Non-pigmented ciliary epithelial cell (primary cell): Measurements from ENCODE around the gene MME.
"Not testable (repeated sequence)": the region's sequence is repeated elsewhere in the genome, so short reads cannot be mapped to it uniquely, and the experiment has no call there.

Experiments
- DNase-seq: peaks from one replicate; pipeline ENCODE4 v3.0.0-alpha.2; 2010; ENCODE audit warnings: low read depth

Gene MME

GRCh38 chr3:155194973-155195957 lies 115.1 kb downstream of the MME start:
- no peak for DNase-seq

GRCh38 chr3:155196131-155197021 lies 116.3 kb downstream of the MME start:
- no peak for DNase-seq

DNA sequence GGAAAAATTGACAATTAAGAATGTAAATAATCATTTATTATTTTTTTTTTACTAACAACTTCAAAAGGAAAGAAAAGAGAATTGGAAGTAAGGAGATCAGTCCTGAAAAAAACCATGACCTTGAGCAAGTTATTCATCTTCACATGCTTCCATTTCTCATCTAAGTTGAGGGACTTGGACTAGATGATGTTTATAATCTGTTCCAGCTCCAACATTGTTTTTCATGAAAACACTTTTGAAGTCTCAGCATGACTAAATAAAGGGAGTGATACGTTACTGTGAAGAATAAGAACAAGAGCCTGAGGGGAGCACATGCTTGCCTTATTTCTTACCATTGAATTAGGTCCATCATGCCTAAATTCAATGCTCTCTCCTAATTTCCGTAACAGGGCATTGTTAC lies 117.7 kb downstream of the MME start:
- DNase-seq: no peak

DNA sequence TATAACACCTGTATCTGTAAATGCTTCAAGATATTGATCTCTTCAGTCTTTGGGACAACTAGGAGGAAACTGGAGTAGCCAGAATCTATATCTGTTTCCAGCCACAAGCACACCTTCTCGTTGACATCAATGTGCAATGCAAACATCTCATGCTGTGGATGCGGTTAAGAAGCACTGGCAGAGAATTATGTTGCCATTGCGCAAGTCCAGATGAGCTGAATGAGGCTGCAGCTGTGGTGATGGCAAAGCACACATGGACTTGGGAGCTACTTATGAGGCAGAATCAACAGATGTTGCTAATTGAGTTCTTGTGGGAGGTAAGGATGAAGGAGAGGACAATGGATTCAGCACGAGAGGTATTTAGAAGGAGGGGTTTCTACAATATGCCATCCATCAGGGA lies 122.5 kb downstream of the MME start:
- DNase-seq: peak; percentile 34

DNA sequence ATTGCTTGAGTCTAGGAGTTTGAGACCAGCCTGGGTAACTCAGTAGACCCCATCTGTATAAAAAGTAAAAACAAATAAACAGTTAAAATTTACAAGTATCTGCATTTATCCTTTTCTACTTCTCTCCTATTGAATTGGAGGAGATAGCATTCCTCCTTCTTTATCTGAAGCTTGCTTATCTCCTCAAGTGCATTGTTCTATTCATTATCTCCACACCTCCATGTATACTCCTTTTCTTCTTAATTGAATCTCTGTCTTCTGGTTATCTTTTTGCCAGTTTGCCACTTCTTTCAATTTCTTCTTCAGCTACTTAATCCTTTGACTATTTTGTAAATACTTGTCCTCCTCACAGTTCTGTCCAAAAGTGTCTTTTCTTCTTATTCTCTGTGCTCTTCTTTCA lies 124.7 kb downstream of the MME start:
- no peak for DNase-seq

- DNase-seq: no peak
These were observed 128.2 kb downstream of the MME start for GRCh38 chr3:155208183-155208800.

DNA sequence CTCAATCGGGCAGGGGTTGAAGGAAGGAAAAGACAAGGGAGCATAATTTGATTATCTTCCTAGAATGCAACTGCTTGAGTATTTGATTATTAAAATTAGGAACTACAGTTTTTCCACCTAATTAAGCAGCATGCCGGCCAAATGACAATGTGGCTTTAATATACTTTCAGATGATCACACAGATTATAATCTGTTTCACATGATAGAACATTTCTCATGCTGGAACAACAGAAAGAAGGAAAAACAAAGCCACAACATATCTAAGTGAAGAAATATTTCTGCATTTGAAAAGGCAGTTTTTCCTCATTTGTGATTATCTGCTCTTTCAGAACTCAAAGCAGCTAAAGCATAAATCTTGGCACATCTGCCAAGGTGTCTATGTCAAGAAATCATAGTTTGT lies 130.6 kb downstream of the MME start:
- DNase-seq: no peak

GRCh38 chr3:155211266-155211665 lies 131.1 kb downstream of the MME start:
- DNase-seq: no peak

- DNase-seq: no peak
These were observed 131.8 kb downstream of the MME start for GRCh38 chr3:155211940-155212339.

DNA sequence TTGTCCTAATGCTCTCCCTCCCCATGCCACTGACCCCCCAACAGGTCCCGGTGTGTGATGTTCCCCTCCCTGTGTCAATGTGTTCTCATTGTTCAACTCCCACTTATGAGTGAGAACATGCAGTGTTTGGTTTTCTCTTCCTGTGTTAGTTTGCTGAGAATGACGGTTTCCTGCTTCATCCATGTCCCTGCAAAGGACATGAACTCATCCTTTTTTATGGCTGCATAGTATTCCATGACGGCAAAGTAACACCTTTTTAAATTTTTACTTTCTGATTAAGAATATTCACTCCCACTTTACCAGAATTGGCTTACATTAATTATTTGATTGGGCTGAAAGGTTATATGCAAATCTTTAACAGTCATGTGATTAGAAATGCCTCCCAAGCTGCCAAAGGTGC lies 135.9 kb downstream of the MME start:
- not testable (repeated sequence) for DNase-seq

- no peak for DNase-seq
These were observed 137.5 kb downstream of the MME start for GRCh38 chr3:155217591-155217990.

GRCh38 chr3:155218462-155218861 lies 138.3 kb downstream of the MME start:
- no peak for DNase-seq

GRCh38 chr3:155219106-155219505 lies 139.0 kb downstream of the MME start:
- DNase-seq: no peak

- no peak for DNase-seq
These were observed 145.3 kb downstream of the MME start for GRCh38 chr3:155225417-155225816.

- DNase-seq: no peak
These were observed 147.0 kb downstream of the MME start for GRCh38 chr3:155227141-155227540.

DNA sequence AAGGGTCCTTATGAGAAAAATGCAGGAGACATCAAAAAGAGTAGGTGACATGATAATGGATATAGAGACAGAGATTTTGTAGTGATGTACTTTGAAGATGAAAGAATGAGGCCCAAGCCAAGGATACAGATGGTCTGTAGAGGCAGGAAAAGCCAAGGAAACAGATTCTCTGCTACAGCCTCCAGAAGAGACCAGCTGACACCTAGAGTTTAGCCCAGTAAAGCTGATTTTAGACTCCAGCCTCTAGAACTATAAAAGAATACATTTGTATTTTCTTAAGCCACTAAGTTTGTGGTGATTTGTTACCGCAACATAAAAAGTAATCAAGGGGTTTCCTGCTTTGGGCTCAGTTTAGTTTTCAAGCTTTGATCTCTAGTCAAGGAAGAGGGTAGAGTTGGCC lies 148.6 kb downstream of the MME start:
- DNase-seq: no peak

GRCh38 chr3:155229086-155229485 lies 149.0 kb downstream of the MME start:
- no peak for DNase-seq

DNA sequence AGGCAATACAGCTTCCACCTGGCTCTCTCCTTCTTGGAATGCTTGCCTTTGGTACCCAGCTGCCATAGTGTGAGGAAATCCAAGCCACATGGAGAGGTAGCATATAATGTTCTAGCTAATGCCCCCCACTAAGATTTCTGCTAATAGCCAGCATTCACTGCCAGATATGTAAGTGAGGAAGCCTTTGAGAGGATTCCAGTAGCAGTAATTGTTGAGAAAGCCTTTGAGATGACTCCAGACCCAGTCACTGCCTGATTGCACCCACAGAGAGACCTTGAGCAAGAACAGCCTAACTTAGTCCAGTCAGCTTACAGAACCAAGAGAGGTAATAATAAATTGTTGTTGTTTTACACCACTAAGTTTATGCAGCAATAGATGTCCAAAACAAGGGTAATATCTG lies 150.3 kb downstream of the MME start:
- no peak for DNase-seq

DNA sequence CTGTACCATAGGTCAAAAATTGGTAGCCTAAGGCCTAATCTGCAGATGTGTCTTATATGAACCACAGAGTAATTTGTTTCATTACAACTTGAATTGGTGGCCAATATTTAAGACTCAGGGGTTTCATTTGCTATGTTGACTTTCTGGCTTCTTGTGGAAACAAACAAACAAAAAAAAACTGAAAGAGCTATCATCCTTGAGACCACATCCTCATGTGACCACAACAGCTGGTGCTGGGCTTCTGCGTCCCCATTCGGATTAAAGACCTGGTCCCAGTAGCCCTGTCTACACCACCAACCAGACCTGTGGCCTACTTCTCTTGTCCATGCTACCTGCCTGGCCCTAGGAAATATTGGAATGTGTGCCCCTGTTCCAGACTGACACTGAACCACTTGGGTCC lies 151.7 kb downstream of the MME start:
- DNase-seq: no peak

DNA sequence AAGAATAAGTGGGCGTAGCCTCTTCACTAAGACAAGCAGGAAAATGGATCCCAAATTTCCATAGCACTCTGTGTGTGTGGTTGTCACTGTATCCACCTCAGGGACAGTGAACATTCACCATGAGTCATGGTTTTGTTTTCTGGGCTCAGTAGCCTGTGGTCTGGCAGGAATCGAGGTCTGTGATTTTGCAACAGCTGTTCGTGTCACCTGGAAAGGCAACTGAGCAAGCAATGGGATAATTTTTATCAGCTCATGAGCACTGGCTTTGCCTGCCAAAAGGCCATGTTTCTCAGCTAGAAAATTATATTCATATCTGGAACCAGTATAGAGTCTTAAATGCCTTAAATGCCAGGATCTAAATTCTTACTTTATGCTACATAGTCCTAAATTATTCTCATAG lies 152.5 kb downstream of the MME start:
- peak; percentile 73 for DNase-seq

GRCh38 chr3:155233213-155233612 lies 153.1 kb downstream of the MME start:
- DNase-seq: no peak
